ENCODE results near the gene INPP5E.

Gene INPP5E

DNA sequence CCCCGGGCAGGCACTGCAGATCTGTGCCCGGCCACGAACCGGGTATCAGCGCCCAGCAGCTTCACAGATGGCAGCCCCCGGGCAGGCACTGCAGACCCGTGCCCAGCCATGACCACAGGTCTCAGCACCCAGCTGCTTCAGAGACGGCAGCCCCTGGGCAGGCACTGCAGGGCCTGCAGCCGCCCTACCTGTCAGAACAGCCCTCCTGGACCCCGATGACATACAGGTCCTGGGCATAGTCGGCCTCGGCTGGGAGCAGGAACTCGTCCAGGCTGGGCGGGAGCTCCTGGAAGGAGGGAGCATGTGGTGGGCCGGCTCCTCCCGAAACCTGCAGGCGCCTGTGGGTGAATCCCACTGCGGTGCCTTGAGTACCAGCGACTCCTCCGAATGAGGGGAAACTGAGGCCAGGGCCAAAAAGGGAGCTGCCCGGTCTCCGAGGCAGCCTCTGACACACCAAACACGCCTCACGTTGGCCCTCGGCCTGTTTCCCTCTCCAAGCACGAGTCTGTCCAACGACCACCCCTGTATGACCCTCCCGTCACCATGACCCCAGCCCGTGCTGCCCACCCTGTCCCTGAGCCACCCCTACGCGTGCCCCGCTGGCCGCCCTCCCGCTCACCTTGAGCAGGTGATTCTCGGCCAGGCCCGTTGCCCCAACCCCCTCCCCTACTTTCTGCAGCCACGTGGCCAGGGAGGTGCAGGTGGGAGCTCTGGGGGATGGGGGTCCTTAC, 5.6 kb downstream of the INPP5E start:
- Histone ChIP-seq H3K4me3 (ENCODE audit: low read depth, low read length) (peak overlapping the region; percentile 15), H3K4ac (ENCODE audit: low read depth, low read length) (no peak overlapping the region), H2BK12ac (ENCODE audit: low read length) (no peak overlapping the region), H3K18ac (ENCODE audit: low read length) (no peak overlapping the region), H3K4me2 (ENCODE audit: low read length) (no peak overlapping the region), H2AFZ (ENCODE audit: insufficient read depth, low read length, poor library complexity) (no peak overlapping the region), H2BK120ac (ENCODE audit: insufficient read depth, low read length, poor library complexity) (no peak overlapping the region), H3K36me3 (ENCODE audit: control insufficient read depth in 1 of 2, insufficient read depth in 2 of 2, low read length in 2 of 2) (peaks cover 54 to 58% of the 10 kb centered on the region in 2 experiments), H4K8ac (ENCODE audit: low read depth, low read length) (no peak overlapping the region), H3K27ac (ENCODE audit: low read depth, low read length) (no peak overlapping the region), H3K79me1 (ENCODE audit: low read length) (peaks cover 1% of the 10 kb centered on the region), H3K4me1 (ENCODE audit: control insufficient read depth in 1 of 2, insufficient read depth in 2 of 2, low read length in 2 of 2) (peaks cover 7 to 12% of the 10 kb centered on the region in 2 experiments), H3K14ac (ENCODE audit: low read length) (no peak overlapping the region), H3K27me3 (ENCODE audit: insufficient read depth, low read length) (no peaks in the 10 kb centered on the region), H4K91ac (ENCODE audit: low read depth, low read length) (no peak overlapping the region), H3K23ac (ENCODE audit: low read length) (no peak overlapping the region), H3K9ac (ENCODE audit: low read length) (no peak overlapping the region), H2BK5ac (ENCODE audit: low read depth, low read length, poor library complexity) (no peak overlapping the region), H2AK5ac (ENCODE audit: low read length) (no peak overlapping the region), H3K79me2 (ENCODE audit: control insufficient read depth, insufficient read depth, low read length, poor library complexity) (peaks cover 6% of the 10 kb centered on the region), H3K9me3 (ENCODE audit: insufficient read depth, low read depth, low read length) (no peaks in the 10 kb centered on the region), H4K12ac (ENCODE audit: low read depth, low read length) (no peak overlapping the region)
- no CpG with 5 or more reads among the region's 37 CpGs for WGBS (ENCODE audit: extremely low coverage, insufficient coverage, insufficient read length)
- no peak for DNase-seq

DNA sequence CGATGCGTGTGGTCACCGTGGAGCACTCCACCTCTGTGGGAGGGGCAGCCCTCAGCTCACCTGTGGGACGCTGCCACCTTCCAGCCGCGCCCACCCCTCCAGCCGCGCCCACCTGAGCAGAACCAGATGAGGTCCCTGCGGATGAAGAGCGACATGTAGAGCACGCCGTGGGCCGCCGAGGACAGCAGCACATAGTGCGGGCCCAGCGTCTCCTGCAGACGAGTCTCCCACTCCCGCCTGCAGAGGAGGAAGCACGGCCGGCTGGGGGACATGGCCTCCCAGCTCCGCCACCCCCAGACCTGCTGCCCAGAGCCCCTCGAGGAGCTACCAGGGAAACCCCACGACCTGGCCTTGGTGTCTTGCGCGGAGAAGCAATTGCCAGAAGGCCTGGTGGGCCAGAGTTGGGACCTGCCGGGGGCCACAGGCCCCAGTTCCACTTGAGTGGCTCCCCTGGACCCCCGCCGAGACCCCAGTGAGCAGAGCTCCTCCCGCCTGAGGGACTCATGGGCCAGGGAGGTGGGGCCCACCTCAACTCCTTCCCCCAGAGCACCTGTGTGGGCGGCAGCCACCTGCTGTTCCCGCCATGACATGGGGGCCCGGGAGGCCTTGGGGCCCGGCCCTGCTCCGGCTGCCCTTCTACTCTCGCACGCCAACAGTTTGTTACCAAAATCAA, 6.5 kb downstream of the INPP5E start:
- no peak overlapping the region for H3K4ac ChIP-seq (ENCODE audit: low read depth, low read length)
- H2AFZ ChIP-seq (ENCODE audit: insufficient read depth, low read length, poor library complexity): no peak overlapping the region
- no peak overlapping the region for H3K14ac ChIP-seq (ENCODE audit: low read length)
- peaks cover 2% of the 10 kb centered on the region for H3K79me2 ChIP-seq (ENCODE audit: control insufficient read depth, insufficient read depth, low read length, poor library complexity)
- no peak overlapping the region for H3K27ac ChIP-seq (ENCODE audit: low read depth, low read length)
- H2AK5ac ChIP-seq (ENCODE audit: low read length): no peak overlapping the region
- H3K23ac ChIP-seq (ENCODE audit: low read length): no peak overlapping the region
- no peak overlapping the region for H3K4me2 ChIP-seq (ENCODE audit: low read length)
- H3K4me3 ChIP-seq (ENCODE audit: low read depth, low read length): no peak overlapping the region
- no peak overlapping the region for H2BK120ac ChIP-seq (ENCODE audit: insufficient read depth, low read length, poor library complexity)
- H3K9ac ChIP-seq (ENCODE audit: low read length): no peak overlapping the region
- H4K8ac ChIP-seq (ENCODE audit: low read depth, low read length): no peak overlapping the region
- peaks cover 7 to 9% of the 10 kb centered on the region in 2 experiments for H3K4me1 ChIP-seq (ENCODE audit: control insufficient read depth in 1 of 2, insufficient read depth in 2 of 2, low read length in 2 of 2)
- no peak for DNase-seq
- no peak overlapping the region for H4K91ac ChIP-seq (ENCODE audit: low read depth, low read length)
- no peak overlapping the region for H4K12ac ChIP-seq (ENCODE audit: low read depth, low read length)
- no peaks in the 10 kb centered on the region for H3K27me3 ChIP-seq (ENCODE audit: insufficient read depth, low read length)
- WGBS (ENCODE audit: extremely low coverage, insufficient coverage, insufficient read length): no CpG with 5 or more reads among the region's 36 CpGs
- no peak overlapping the region for H2BK5ac ChIP-seq (ENCODE audit: low read depth, low read length, poor library complexity)
- no peak overlapping the region for H3K18ac ChIP-seq (ENCODE audit: low read length)
- H2BK12ac ChIP-seq (ENCODE audit: low read length): no peak overlapping the region
- peaks cover 58 to 62% of the 10 kb centered on the region in 2 experiments for H3K36me3 ChIP-seq (ENCODE audit: control insufficient read depth in 1 of 2, insufficient read depth in 2 of 2, low read length in 2 of 2)
- H3K9me3 ChIP-seq (ENCODE audit: insufficient read depth, low read depth, low read length): no peaks in the 10 kb centered on the region
- no peaks in the 10 kb centered on the region for H3K79me1 ChIP-seq (ENCODE audit: low read length)

DNA sequence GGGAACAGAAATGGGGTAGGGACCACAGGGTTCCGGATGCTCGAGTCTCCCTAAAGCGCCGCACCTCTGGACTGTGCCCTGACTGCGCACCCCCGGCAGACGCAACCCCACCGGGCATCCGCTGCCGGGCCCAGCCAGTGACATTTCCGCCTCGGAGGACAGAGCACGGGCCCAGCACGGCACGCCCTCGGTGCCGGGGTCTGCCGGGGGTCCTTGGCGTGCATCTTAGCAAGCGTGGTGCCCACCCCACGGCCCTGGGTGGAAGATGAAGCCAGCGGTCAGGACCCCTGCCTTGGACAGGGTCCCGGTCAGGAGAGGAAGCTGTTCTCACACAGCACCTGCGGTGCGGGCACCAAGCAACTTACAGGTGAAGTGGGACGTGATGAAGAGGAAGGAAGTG, 7.1 kb downstream of the INPP5E start:
- Histone ChIP-seq H3K4me2 (ENCODE audit: low read length) (no peak overlapping the region), H3K27me3 (ENCODE audit: insufficient read depth, low read length) (no peaks in the 10 kb centered on the region), H3K79me1 (ENCODE audit: low read length) (no peaks in the 10 kb centered on the region), H2BK120ac (ENCODE audit: insufficient read depth, low read length, poor library complexity) (no peak overlapping the region), H2BK12ac (ENCODE audit: low read length) (no peak overlapping the region), H4K12ac (ENCODE audit: low read depth, low read length) (no peak overlapping the region), H3K4me1 (ENCODE audit: control insufficient read depth in 1 of 2, insufficient read depth in 2 of 2, low read length in 2 of 2) (peaks cover 3% of the 10 kb centered on the region in 2 experiments), H3K14ac (ENCODE audit: low read length) (no peak overlapping the region), H3K18ac (ENCODE audit: low read length) (no peak overlapping the region), H3K23ac (ENCODE audit: low read length) (no peak overlapping the region), H3K9ac (ENCODE audit: low read length) (no peak overlapping the region), H4K91ac (ENCODE audit: low read depth, low read length) (no peak overlapping the region), H4K8ac (ENCODE audit: low read depth, low read length) (no peak overlapping the region), H3K4me3 (ENCODE audit: low read depth, low read length) (no peak overlapping the region), H3K36me3 (ENCODE audit: control insufficient read depth in 1 of 2, insufficient read depth in 2 of 2, low read length in 2 of 2) (peaks cover 58 to 62% of the 10 kb centered on the region in 2 experiments), H2BK5ac (ENCODE audit: low read depth, low read length, poor library complexity) (no peak overlapping the region), H2AK5ac (ENCODE audit: low read length) (no peak overlapping the region), H3K4ac (ENCODE audit: low read depth, low read length) (no peak overlapping the region), H3K79me2 (ENCODE audit: control insufficient read depth, insufficient read depth, low read length, poor library complexity) (peaks cover 1% of the 10 kb centered on the region), H3K9me3 (ENCODE audit: insufficient read depth, low read depth, low read length) (no peaks in the 10 kb centered on the region), H2AFZ (ENCODE audit: insufficient read depth, low read length, poor library complexity) (no peak overlapping the region), H3K27ac (ENCODE audit: low read depth, low read length) (no peak overlapping the region)
- no CpG with 5 or more reads among the region's 26 CpGs for WGBS (ENCODE audit: extremely low coverage, insufficient coverage, insufficient read length)
- no peak for DNase-seq

DNA sequence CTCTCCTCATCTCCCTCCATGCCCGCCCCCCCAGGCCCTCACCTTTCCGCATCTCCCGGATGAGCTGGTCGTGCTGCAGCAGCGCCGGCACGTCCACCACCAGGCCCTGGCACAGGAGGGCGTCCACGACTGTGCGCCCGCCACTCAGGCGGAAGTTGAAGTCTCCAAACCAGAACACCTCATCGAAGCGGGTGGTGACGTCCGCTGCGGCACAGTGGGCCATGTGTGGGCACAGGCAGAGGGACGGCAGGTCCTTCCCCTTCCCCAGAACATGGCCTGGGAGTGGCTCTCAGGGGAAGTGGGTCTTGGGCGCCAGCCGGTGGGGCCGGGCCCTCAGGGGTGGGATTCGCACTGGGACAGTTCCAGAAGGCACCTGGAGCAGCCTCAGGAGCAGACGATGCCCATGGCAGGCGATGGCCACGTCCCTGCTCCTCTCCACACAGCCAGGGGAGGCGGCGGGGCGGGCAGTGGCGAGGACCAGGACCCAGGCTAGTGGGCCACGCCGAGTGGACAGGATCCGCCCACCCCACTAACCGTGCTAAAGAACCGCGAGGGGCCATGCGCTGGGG, 7.8 kb downstream of the INPP5E start:
- H2BK5ac ChIP-seq (ENCODE audit: low read depth, low read length, poor library complexity): no peak overlapping the region
- no peak overlapping the region for H3K4ac ChIP-seq (ENCODE audit: low read depth, low read length)
- H3K36me3 ChIP-seq (ENCODE audit: control insufficient read depth in 1 of 2, insufficient read depth in 2 of 2, low read length in 2 of 2): peaks cover 59 to 65% of the 10 kb centered on the region in 2 experiments
- H3K27me3 ChIP-seq (ENCODE audit: insufficient read depth, low read length): no peaks in the 10 kb centered on the region
- H2BK120ac ChIP-seq (ENCODE audit: insufficient read depth, low read length, poor library complexity): no peak overlapping the region
- no peaks in the 10 kb centered on the region for H3K4me1 ChIP-seq (ENCODE audit: control insufficient read depth in 1 of 2, insufficient read depth in 2 of 2, low read length in 2 of 2)
- H3K9me3 ChIP-seq (ENCODE audit: insufficient read depth, low read depth, low read length): no peaks in the 10 kb centered on the region
- no peak overlapping the region for H3K4me2 ChIP-seq (ENCODE audit: low read length)
- no peak overlapping the region for H4K91ac ChIP-seq (ENCODE audit: low read depth, low read length)
- no peak overlapping the region for H2AK5ac ChIP-seq (ENCODE audit: low read length)
- no peak overlapping the region for H3K23ac ChIP-seq (ENCODE audit: low read length)
- no peak overlapping the region for H3K9ac ChIP-seq (ENCODE audit: low read length)
- no peaks in the 10 kb centered on the region for H3K79me2 ChIP-seq (ENCODE audit: control insufficient read depth, insufficient read depth, low read length, poor library complexity)
- H3K27ac ChIP-seq (ENCODE audit: low read depth, low read length): no peak overlapping the region
- no peak for DNase-seq
- H3K79me1 ChIP-seq (ENCODE audit: low read length): no peaks in the 10 kb centered on the region
- no peak overlapping the region for H2AFZ ChIP-seq (ENCODE audit: insufficient read depth, low read length, poor library complexity)
- H2BK12ac ChIP-seq (ENCODE audit: low read length): no peak overlapping the region
- H3K18ac ChIP-seq (ENCODE audit: low read length): no peak overlapping the region
- no peak overlapping the region for H3K14ac ChIP-seq (ENCODE audit: low read length)
- no peak overlapping the region for H4K12ac ChIP-seq (ENCODE audit: low read depth, low read length)
- no peak overlapping the region for H3K4me3 ChIP-seq (ENCODE audit: low read depth, low read length)
- H4K8ac ChIP-seq (ENCODE audit: low read depth, low read length): no peak overlapping the region
- WGBS (ENCODE audit: extremely low coverage, insufficient coverage, insufficient read length): no CpG with 5 or more reads among the region's 36 CpGs
